Esophagus squamous epithelium (tissue), 4 donors: ENCODE data around the gene LAMC3.

Experiments used
- POLR2A ChIP-seq, 4 donors: fragments of 450-650 bp; IDR thresholded peaks; one replicate each; pipeline ENCODE4 v1.6.1; 2017; ENCODE audit warnings: antibody characterized with exemption in 4 of 4, mild to moderate bottlenecking in 4 of 4, moderate library complexity in 3 of 4
- TF ChIP-seq, protein P1 (sequence below), 6 experiments: fragments of 450-650 bp in 4 of 6; fragments of 200-600 bp in 2 of 6; sonication (generic) in 2 of 6; IDR thresholded peaks; one replicate each; pipeline ENCODE4 v1.5.1; 2016 to 2019; ENCODE audit warnings: antibody characterized with exemption in 6 of 6, mild to moderate bottlenecking in 4 of 6, moderate library complexity in 4 of 6

GRCh38 chr9:131103535-131103934 lies 94.6 kb downstream of the LAMC3 start:
- TF ChIP-seq, protein P1, sequence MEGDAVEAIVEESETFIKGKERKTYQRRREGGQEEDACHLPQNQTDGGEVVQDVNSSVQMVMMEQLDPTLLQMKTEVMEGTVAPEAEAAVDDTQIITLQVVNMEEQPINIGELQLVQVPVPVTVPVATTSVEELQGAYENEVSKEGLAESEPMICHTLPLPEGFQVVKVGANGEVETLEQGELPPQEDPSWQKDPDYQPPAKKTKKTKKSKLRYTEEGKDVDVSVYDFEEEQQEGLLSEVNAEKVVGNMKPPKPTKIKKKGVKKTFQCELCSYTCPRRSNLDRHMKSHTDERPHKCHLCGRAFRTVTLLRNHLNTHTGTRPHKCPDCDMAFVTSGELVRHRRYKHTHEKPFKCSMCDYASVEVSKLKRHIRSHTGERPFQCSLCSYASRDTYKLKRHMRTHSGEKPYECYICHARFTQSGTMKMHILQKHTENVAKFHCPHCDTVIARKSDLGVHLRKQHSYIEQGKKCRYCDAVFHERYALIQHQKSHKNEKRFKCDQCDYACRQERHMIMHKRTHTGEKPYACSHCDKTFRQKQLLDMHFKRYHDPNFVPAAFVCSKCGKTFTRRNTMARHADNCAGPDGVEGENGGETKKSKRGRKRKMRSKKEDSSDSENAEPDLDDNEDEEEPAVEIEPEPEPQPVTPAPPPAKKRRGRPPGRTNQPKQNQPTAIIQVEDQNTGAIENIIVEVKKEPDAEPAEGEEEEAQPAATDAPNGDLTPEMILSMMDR (IDR thresholded peaks at IDR 0.05) = no peak
- TF ChIP-seq POLR2A (IDR thresholded peaks at IDR 0.05) = no peak
